ENCODE data around the gene FGF22. TPM values are rescaled to one million over a fixed set of nuclear protein-coding genes. Genes with fewer than 3 reads are reported as not detected.

The FGF22 gene
- total RNA-seq, 1 donor from 2014 or later: 0.51 TPM

DNA sequence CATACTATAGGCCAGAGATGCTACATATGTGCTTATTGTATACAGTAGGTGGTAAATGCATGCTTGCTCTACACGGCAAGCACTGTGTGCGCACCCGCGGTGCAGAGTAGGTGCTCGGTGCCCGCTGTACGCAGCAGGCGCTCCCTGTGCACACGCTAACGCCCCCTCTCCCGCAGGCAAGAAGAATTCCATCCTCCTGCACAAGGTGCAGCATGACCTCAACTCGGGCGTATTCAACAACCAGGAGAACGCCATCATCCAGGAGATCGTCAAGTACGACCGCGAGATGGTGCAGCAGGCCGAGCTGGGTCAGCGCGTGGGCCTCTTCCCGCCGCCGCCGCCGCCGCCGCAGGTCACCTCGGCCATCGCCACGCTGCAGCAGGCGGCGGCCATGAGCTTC lies 24.1 kb upstream of the FGF22 start:
- peaks cover 6% of the 10 kb centered on the region for H3K4me1 Mint-ChIP-seq
- H3K27ac Mint-ChIP-seq (ENCODE audit: unreplicated experiment): no peak overlapping the region
- H3K27me3 Mint-ChIP-seq (ENCODE audit: low read depth): no peaks in the 10 kb centered on the region
- no peak overlapping the region for H3K4me3 Mint-ChIP-seq
- peaks cover 8% of the 10 kb centered on the region for H3K36me3 Mint-ChIP-seq (ENCODE audit: low read depth)
- no peaks in the 10 kb centered on the region for H3K9me3 Mint-ChIP-seq
- no peak for DNase-seq (ENCODE audit: low read depth, low spot score)
- TF ChIP-seq, protein P1, sequence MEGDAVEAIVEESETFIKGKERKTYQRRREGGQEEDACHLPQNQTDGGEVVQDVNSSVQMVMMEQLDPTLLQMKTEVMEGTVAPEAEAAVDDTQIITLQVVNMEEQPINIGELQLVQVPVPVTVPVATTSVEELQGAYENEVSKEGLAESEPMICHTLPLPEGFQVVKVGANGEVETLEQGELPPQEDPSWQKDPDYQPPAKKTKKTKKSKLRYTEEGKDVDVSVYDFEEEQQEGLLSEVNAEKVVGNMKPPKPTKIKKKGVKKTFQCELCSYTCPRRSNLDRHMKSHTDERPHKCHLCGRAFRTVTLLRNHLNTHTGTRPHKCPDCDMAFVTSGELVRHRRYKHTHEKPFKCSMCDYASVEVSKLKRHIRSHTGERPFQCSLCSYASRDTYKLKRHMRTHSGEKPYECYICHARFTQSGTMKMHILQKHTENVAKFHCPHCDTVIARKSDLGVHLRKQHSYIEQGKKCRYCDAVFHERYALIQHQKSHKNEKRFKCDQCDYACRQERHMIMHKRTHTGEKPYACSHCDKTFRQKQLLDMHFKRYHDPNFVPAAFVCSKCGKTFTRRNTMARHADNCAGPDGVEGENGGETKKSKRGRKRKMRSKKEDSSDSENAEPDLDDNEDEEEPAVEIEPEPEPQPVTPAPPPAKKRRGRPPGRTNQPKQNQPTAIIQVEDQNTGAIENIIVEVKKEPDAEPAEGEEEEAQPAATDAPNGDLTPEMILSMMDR (conservative IDR thresholded peaks at IDR 0.05): no peak

- Mint-ChIP-seq H3K27ac (ENCODE audit: unreplicated experiment) (no peak overlapping the region), H3K4me1 (peaks cover under 1% of the 10 kb centered on the region), H3K9me3 (no peaks in the 10 kb centered on the region), H3K27me3 (ENCODE audit: low read depth) (no peaks in the 10 kb centered on the region), H3K4me3 (no peak overlapping the region), H3K36me3 (ENCODE audit: low read depth) (peaks cover 8% of the 10 kb centered on the region)
- TF ChIP-seq, protein P1 (conservative IDR thresholded peaks at IDR 0.05): no peak
- no peak for DNase-seq (ENCODE audit: low read depth, low spot score)
These were observed 23.5 kb upstream of the FGF22 start for GRCh38 chr19:616062-616700.

DNA sequence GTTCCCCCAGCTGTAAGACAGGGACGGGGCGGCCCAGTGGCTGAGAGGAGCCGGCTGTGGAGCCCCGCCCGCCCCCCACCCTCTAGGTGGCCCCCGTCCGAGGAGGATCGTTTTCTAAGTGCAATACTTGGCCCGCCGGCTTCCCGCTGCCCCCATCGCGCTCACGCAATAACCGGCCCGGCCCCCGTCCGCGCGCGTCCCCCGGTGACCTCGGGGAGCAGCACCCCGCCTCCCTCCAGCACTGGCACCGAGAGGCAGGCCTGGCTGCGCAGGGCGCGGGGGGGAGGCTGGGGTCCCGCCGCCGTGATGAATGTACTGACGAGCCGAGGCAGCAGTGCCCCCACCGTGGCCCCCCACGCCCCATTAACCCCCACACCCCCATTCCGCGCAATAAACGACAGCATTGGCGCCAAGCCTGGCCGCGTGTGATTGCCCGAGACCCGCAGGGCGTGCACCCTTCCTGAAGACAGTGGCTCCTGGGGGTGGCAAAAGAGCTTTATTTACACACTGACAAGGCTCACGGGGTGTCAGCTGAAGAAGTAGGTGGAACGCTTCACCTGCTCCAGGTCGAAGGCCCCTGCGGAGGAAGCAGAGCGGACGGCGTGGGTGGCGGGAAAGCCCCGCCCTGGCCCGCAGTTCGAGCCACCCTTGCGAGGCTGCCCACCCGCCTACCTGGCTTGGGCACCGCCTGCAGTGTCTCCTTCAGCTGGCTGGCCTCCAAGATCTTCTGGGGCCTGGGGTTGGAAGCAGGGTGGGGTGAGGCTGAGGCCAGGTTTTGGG lies 22.7 kb upstream of the FGF22 start:
- Mint-ChIP-seq H3K27me3 (ENCODE audit: low read depth) (no peaks in the 10 kb centered on the region), H3K4me1 (no peaks in the 10 kb centered on the region), H3K36me3 (ENCODE audit: low read depth) (peaks cover 8% of the 10 kb centered on the region), H3K9me3 (no peaks in the 10 kb centered on the region), H3K27ac (ENCODE audit: unreplicated experiment) (no peak overlapping the region), H3K4me3 (no peak overlapping the region)
- no peak for DNase-seq (ENCODE audit: low read depth, low spot score)
- TF ChIP-seq, protein P1 (conservative IDR thresholded peaks at IDR 0.05): no peak

GRCh38 chr19:617551-618246 lies 22.0 kb upstream of the FGF22 start:
- Mint-ChIP-seq H3K27me3 (ENCODE audit: low read depth) (no peaks in the 10 kb centered on the region), H3K4me1 (no peaks in the 10 kb centered on the region), H3K27ac (ENCODE audit: unreplicated experiment) (no peak overlapping the region), H3K36me3 (ENCODE audit: low read depth) (peaks cover 8% of the 10 kb centered on the region), H3K4me3 (no peak overlapping the region), H3K9me3 (no peaks in the 10 kb centered on the region)
- DNase-seq (ENCODE audit: low read depth, low spot score): no peak
- TF ChIP-seq, protein P1 (conservative IDR thresholded peaks at IDR 0.05): no peak

DNA sequence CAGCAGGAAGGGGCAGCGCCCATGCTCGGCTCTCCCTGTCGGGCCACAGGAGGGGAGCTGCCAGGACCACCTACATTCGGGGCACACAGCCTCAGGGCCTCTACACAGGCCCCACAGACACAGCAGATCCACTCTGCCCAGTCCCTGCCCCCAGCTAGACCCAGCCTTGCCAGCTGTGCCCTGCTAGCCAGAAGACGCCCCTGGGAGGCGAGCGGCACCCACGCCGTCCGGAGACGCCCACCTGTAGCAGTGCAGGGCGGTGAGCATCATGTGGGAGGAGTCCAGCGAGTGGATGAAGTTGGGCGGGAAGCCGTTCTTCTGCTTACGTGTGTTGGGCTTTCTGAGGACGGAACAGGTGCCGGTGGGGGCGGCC lies 21.4 kb upstream of the FGF22 start:
- H3K27ac Mint-ChIP-seq (ENCODE audit: unreplicated experiment): no peak overlapping the region
- H3K9me3 Mint-ChIP-seq: no peaks in the 10 kb centered on the region
- no peak overlapping the region for H3K4me3 Mint-ChIP-seq
- H3K36me3 Mint-ChIP-seq (ENCODE audit: low read depth): peaks cover 8% of the 10 kb centered on the region
- TF ChIP-seq, protein P1 (conservative IDR thresholded peaks at IDR 0.05): no peak
- H3K4me1 Mint-ChIP-seq: no peaks in the 10 kb centered on the region
- H3K27me3 Mint-ChIP-seq (ENCODE audit: low read depth): no peaks in the 10 kb centered on the region
- DNase-seq (ENCODE audit: low read depth, low spot score): no peak

Data from neural crest cell (in vitro differentiated cells).